A549 treated with GW870086 at 1 μM for 4 hours (cell line): ENCODE data around the gene PDK1. TPM values are rescaled to one million over a fixed set of nuclear protein-coding genes. Genes with fewer than 3 reads are reported as not detected.

Experiments used
- total RNA-seq: library from RNA; stranded (reverse); fragments of 200-300 nt; extraction: Qiagen RNA extraction; gene quantifications from 5 replicates; pipeline ENCODE4 v1.2.3, GENCODE V29; 2022; ENCODE audit warnings: low read depth

The PDK1 gene
- 2.7 to 4.9 TPM (median 4.3 TPM) in 5 replicates for total RNA-seq

GRCh38 chr2:172555522-172556283, at the start of gene PDK1:
Gene PDK1 (plus strand): TSS chr2:172556090. CDS start chr2:172556151, 61 bp downstream.

Other genes with a start within 250 kb of the PDK1 start
- 40.7 to 58.2 TPM (median 51.8 TPM) in 5 replicates for gene ITGA6, start 128.5 kb upstream of the PDK1 start, total RNA-seq
- gene RAPGEF4, start 179.8 kb downstream of the PDK1 start, total RNA-seq: 0.09 to 0.69 TPM (median 0.28 TPM) in 5 replicates